ENCODE results near the gene EYA4.

Gene EYA4

GRCh38 chr6:133333852-133334251 is 92.7 kb downstream of the EYA4 start:
- TF ChIP-seq POLR2A (IDR thresholded peaks at IDR 0.05; ENCODE audit: low read depth, low read length) (no peak), POLR2AphosphoS5 (IDR thresholded peaks at IDR 0.05; ENCODE audit: low read depth, low read length) (no peak), TAF1 (IDR thresholded peaks at IDR 0.05; ENCODE audit: borderline replicate concordance, low read depth, low read length) (no peak)
- DNase-seq (ENCODE audit: insufficient read length) (no peak), FAIRE-seq (no peak)

- TF ChIP-seq POLR2A (IDR thresholded peaks at IDR 0.05; ENCODE audit: low read depth, low read length) (no peak), POLR2AphosphoS5 (IDR thresholded peaks at IDR 0.05; ENCODE audit: low read depth, low read length) (no peak), TAF1 (IDR thresholded peaks at IDR 0.05; ENCODE audit: borderline replicate concordance, low read depth, low read length) (no peak)
- DNase-seq (ENCODE audit: insufficient read length): no peak
Measured at GRCh38 chr6:133337308-133337707, 96.2 kb downstream of the EYA4 start.

GRCh38 chr6:133339543-133340384 is 98.6 kb downstream of the EYA4 start:
- no peak for TF ChIP-seq POLR2AphosphoS5 (IDR thresholded peaks at IDR 0.05; ENCODE audit: low read depth, low read length)
- TF ChIP-seq POLR2A (IDR thresholded peaks at IDR 0.05; ENCODE audit: low read depth, low read length): no peak
- no peak for TF ChIP-seq TAF1 (IDR thresholded peaks at IDR 0.05; ENCODE audit: borderline replicate concordance, low read depth, low read length)
- no peak for DNase-seq (ENCODE audit: insufficient read length)
- no peak for FAIRE-seq

More at GRCh38 chr6:133337308-133337707, 96.2 kb downstream of the EYA4 start:
- FAIRE-seq: no peak

GRCh38 chr6:133340557-133340956 is 99.4 kb downstream of the EYA4 start:
- FAIRE-seq (no peak), DNase-seq (ENCODE audit: insufficient read length) (no peak)
- TF ChIP-seq POLR2AphosphoS5 (IDR thresholded peaks at IDR 0.05; ENCODE audit: low read depth, low read length) (no peak), TAF1 (IDR thresholded peaks at IDR 0.05; ENCODE audit: borderline replicate concordance, low read depth, low read length) (no peak), POLR2A (IDR thresholded peaks at IDR 0.05; ENCODE audit: low read depth, low read length) (no peak)

GRCh38 chr6:133341607-133342158 is 100.5 kb downstream of the EYA4 start:
- FAIRE-seq (no peak), DNase-seq (ENCODE audit: insufficient read length) (no peak)

GRCh38 chr6:133343220-133343619 is 102.1 kb downstream of the EYA4 start:
- FAIRE-seq (no peak), DNase-seq (ENCODE audit: insufficient read length) (no peak)
- TF ChIP-seq TAF1 (IDR thresholded peaks at IDR 0.05; ENCODE audit: borderline replicate concordance, low read depth, low read length): no peak
- no peak for TF ChIP-seq POLR2A (IDR thresholded peaks at IDR 0.05; ENCODE audit: low read depth, low read length)
- TF ChIP-seq POLR2AphosphoS5 (IDR thresholded peaks at IDR 0.05; ENCODE audit: low read depth, low read length): no peak

More at GRCh38 chr6:133341607-133342158, 100.5 kb downstream of the EYA4 start:
- TF ChIP-seq POLR2A (IDR thresholded peaks at IDR 0.05; ENCODE audit: low read depth, low read length) (no peak), TAF1 (IDR thresholded peaks at IDR 0.05; ENCODE audit: borderline replicate concordance, low read depth, low read length) (no peak), POLR2AphosphoS5 (IDR thresholded peaks at IDR 0.05; ENCODE audit: low read depth, low read length) (no peak)

GRCh38 chr6:133348846-133349245 is 107.7 kb downstream of the EYA4 start:
- no peak for FAIRE-seq
- TF ChIP-seq POLR2A (IDR thresholded peaks at IDR 0.05; ENCODE audit: low read depth, low read length) (no peak), TAF1 (IDR thresholded peaks at IDR 0.05; ENCODE audit: borderline replicate concordance, low read depth, low read length) (no peak), POLR2AphosphoS5 (IDR thresholded peaks at IDR 0.05; ENCODE audit: low read depth, low read length) (no peak)
- no peak for DNase-seq (ENCODE audit: insufficient read length)

GRCh38 chr6:133350928-133351327 is 109.8 kb downstream of the EYA4 start:
- FAIRE-seq (no peak), DNase-seq (ENCODE audit: insufficient read length) (no peak)

GRCh38 chr6:133352046-133352445 is 110.9 kb downstream of the EYA4 start:
- DNase-seq (ENCODE audit: insufficient read length) (no peak), FAIRE-seq (no peak)
- no peak for TF ChIP-seq POLR2AphosphoS5 (IDR thresholded peaks at IDR 0.05; ENCODE audit: low read depth, low read length)
- no peak for TF ChIP-seq TAF1 (IDR thresholded peaks at IDR 0.05; ENCODE audit: borderline replicate concordance, low read depth, low read length)
- TF ChIP-seq POLR2A (IDR thresholded peaks at IDR 0.05; ENCODE audit: low read depth, low read length): no peak

More at GRCh38 chr6:133350928-133351327, 109.8 kb downstream of the EYA4 start:
- no peak for TF ChIP-seq POLR2AphosphoS5 (IDR thresholded peaks at IDR 0.05; ENCODE audit: low read depth, low read length)
- TF ChIP-seq TAF1 (IDR thresholded peaks at IDR 0.05; ENCODE audit: borderline replicate concordance, low read depth, low read length): no peak
- TF ChIP-seq POLR2A (IDR thresholded peaks at IDR 0.05; ENCODE audit: low read depth, low read length): no peak

GRCh38 chr6:133353061-133353460 is 111.9 kb downstream of the EYA4 start:
- no peak for FAIRE-seq
- TF ChIP-seq POLR2AphosphoS5 (IDR thresholded peaks at IDR 0.05; ENCODE audit: low read depth, low read length) (no peak), TAF1 (IDR thresholded peaks at IDR 0.05; ENCODE audit: borderline replicate concordance, low read depth, low read length) (no peak), POLR2A (IDR thresholded peaks at IDR 0.05; ENCODE audit: low read depth, low read length) (no peak)

GRCh38 chr6:133355922-133356321 is 114.8 kb downstream of the EYA4 start:
- TF ChIP-seq POLR2AphosphoS5 (IDR thresholded peaks at IDR 0.05; ENCODE audit: low read depth, low read length) (no peak), POLR2A (IDR thresholded peaks at IDR 0.05; ENCODE audit: low read depth, low read length) (no peak), TAF1 (IDR thresholded peaks at IDR 0.05; ENCODE audit: borderline replicate concordance, low read depth, low read length) (no peak)

More at GRCh38 chr6:133353061-133353460, 111.9 kb downstream of the EYA4 start:
- DNase-seq (ENCODE audit: insufficient read length): no peak

More at GRCh38 chr6:133355922-133356321, 114.8 kb downstream of the EYA4 start:
- DNase-seq (ENCODE audit: insufficient read length) (no peak), FAIRE-seq (no peak)

All from GM12892 (cell line).